H1 (cell line): ENCODE results near the gene HADHA. TPM values are rescaled to one million over a fixed set of nuclear protein-coding genes. Genes with fewer than 3 reads are reported as not detected.

Experiments
- CTCF ChIA-PET: fragments of 300-600 bp; sonication (Branson Sonifier 250); formaldehyde crosslinking; loops from one replicate; lab custom pipeline; 2021; ENCODE audit not compliant: partially characterized antibody; lab: Charles Lee
- POLR2A ChIA-PET: fragments of 300-600 bp; sonication (Branson Sonifier 250); formaldehyde crosslinking; loops from one replicate; lab custom pipeline; 2021; ENCODE audit warnings: inconsistent platforms; ENCODE audit not compliant: partially characterized antibody; lab: Charles Lee
- DNase-seq, 2 experiments: peaks; one replicate each; pipeline versions ENCODE4 v3.0.0 to v3.0.0-alpha.2; 2010 to 2022; ENCODE audit warnings: low spot score in 2 of 2, low read depth in 1 of 2, mixed read lengths in 1 of 2
- FAIRE-seq: peaks from 2 replicates; lab custom pipeline; 2011; peaks lifted over from hg19 to GRCh38; lab: Jason Lieb, UNC
- H2AFZ ChIP-seq: 2 replicates; pipeline ENCODE4 v1.8.1; 2012; ENCODE audit warnings: low read length, inconsistent platforms
- H2AK5ac ChIP-seq: 2 replicates; pipeline ENCODE4 v1.6.1; 2013; ENCODE audit warnings: low read depth, low read length
- H2BK120ac ChIP-seq: replicated peaks from 2 replicates; pipeline ENCODE3; 2013; ENCODE audit warnings: low read depth, low read length, inconsistent platforms
- H2BK12ac ChIP-seq: 2 replicates; pipeline ENCODE4 v1.6.1; 2013; ENCODE audit warnings: low read depth, low read length
- H2BK15ac ChIP-seq: 2 replicates; pipeline ENCODE4 v1.6.1; 2013; ENCODE audit warnings: low read length
- H2BK20ac ChIP-seq: 2 replicates; pipeline ENCODE4 v1.6.1; 2013; ENCODE audit warnings: low read length
- H2BK5ac ChIP-seq: 2 replicates; pipeline ENCODE4 v1.6.1; 2013; ENCODE audit warnings: low read depth, low read length
- H3K14ac ChIP-seq: 2 replicates; pipeline ENCODE4 v1.6.1; 2013; ENCODE audit warnings: inconsistent platforms; ENCODE audit not compliant: insufficient read length
- H3K18ac ChIP-seq: 2 replicates; pipeline ENCODE4 v1.6.1; 2013; ENCODE audit warnings: low read length; ENCODE audit errors: extremely low read depth
- H3K23ac ChIP-seq: 2 replicates; pipeline ENCODE4 v1.6.1; 2013; ENCODE audit warnings: inconsistent platforms; ENCODE audit not compliant: insufficient read length
- H3K23me2 ChIP-seq: 2 replicates; pipeline ENCODE4 v1.6.1; 2013; ENCODE audit warnings: low read depth, low read length
- H3K27ac ChIP-seq: 2 replicates; pipeline ENCODE4 v1.6.1; 2011; ENCODE audit warnings: low read depth, low read length, inconsistent platforms
- H3K27me3 ChIP-seq, 4 experiments: replicated peaks in 1 of 4; 1 replicate in 1 of 4; 2 replicates in 3 of 4; pipeline versions ENCODE4 v1.6.1 to v1.8.1; 2011 to 2013; ENCODE audit warnings: low read length in 3 of 4, mild to moderate bottlenecking in 3 of 4, inconsistent platforms in 2 of 4, mixed read lengths in 2 of 4, moderate library complexity in 1 of 4; ENCODE audit not compliant: control insufficient read depth in 3 of 4, insufficient read depth in 3 of 4; ENCODE audit errors: extremely low read depth in 1 of 4
- H3K36me3 ChIP-seq, 4 experiments: 2 replicates each; pipeline versions ENCODE4 v1.6.1 to v1.8.1; 2011 to 2013; ENCODE audit warnings: mild to moderate bottlenecking in 4 of 4, low read length in 3 of 4, moderate library complexity in 2 of 4, control low read depth in 1 of 4, inconsistent platforms in 1 of 4; ENCODE audit not compliant: insufficient read depth in 4 of 4, control insufficient read depth in 2 of 4
- H3K4ac ChIP-seq: replicated peaks from 2 replicates; pipeline ENCODE3; 2013; ENCODE audit warnings: low read length, low read depth, mixed read lengths, inconsistent platforms; ENCODE audit not compliant: insufficient read length
- H3K4me1 ChIP-seq, 4 experiments: replicated peaks in 1 of 4; 1 replicate in 1 of 4; 2 replicates in 3 of 4; pipeline versions ENCODE4 v1.6.1 to v1.8.1; 2011 to 2013; ENCODE audit warnings: low read length in 3 of 4, inconsistent platforms in 2 of 4, mixed read lengths in 1 of 4; ENCODE audit not compliant: insufficient read depth in 4 of 4, control insufficient read depth in 3 of 4
- H3K4me2 ChIP-seq, 2 experiments: 2 replicates each; pipeline versions ENCODE4 v1.6.1 to v1.8.1; 2011 to 2013; ENCODE audit warnings: low read depth in 2 of 2, low read length in 2 of 2, control low read depth in 1 of 2, inconsistent platforms in 1 of 2, mild to moderate bottlenecking in 1 of 2; ENCODE audit not compliant: insufficient read depth in 1 of 2
- H3K4me3 ChIP-seq, 4 experiments: fragments of 200-600, 300-600 bp in 1 of 4; sonication (generic), shearing (Covaris generic), sonication (Bioruptor Twin) in 1 of 4; 2 replicates each; pipeline versions ENCODE4 v1.5.1 to v1.8.1; 2011 to 2016; ENCODE audit warnings: low read length in 4 of 4, low read depth in 3 of 4, control low read depth in 2 of 4, inconsistent platforms in 2 of 4, mild to moderate bottlenecking in 2 of 4, mixed read lengths in 1 of 4, moderate library complexity in 1 of 4; ENCODE audit not compliant: insufficient read depth in 2 of 4; ENCODE audit errors: extremely low read depth in 1 of 4
- H3K56ac ChIP-seq: replicated peaks from 2 replicates; pipeline ENCODE3; 2013; ENCODE audit warnings: low read depth, mild to moderate bottlenecking, mixed read lengths, low read length, inconsistent platforms; ENCODE audit not compliant: insufficient read length
- H3K79me1 ChIP-seq: 2 replicates; pipeline ENCODE4 v1.6.1; 2013; ENCODE audit warnings: low read depth, low read length, control low read depth
- H3K79me2 ChIP-seq, 2 experiments: 2 replicates each; pipeline versions ENCODE4 v1.6.1 to v1.8.1; 2012 to 2013; ENCODE audit warnings: low read length in 2 of 2, mild to moderate bottlenecking in 2 of 2, inconsistent platforms in 1 of 2; ENCODE audit not compliant: insufficient read depth in 2 of 2, control insufficient read depth in 1 of 2
- H3K9ac ChIP-seq, 4 experiments: replicated peaks in 1 of 4; 1 replicate in 1 of 4; 2 replicates in 3 of 4; pipeline versions ENCODE4 v1.6.1 to v1.8.1; 2011 to 2013; ENCODE audit warnings: low read depth in 3 of 4, low read length in 3 of 4, control low read depth in 2 of 4, mild to moderate bottlenecking in 2 of 4, moderate library complexity in 2 of 4, inconsistent platforms in 1 of 4; ENCODE audit errors: extremely low read depth in 1 of 4
- H3K9me3 ChIP-seq, 2 experiments: 2 replicates each; pipeline versions ENCODE4 v1.6.1 to v1.8.1; 2012 to 2013; ENCODE audit warnings: mild to moderate bottlenecking in 2 of 2, moderate library complexity in 2 of 2, control low read depth in 1 of 2, inconsistent platforms in 1 of 2, low read depth in 1 of 2, low read length in 1 of 2, mixed read lengths in 1 of 2; ENCODE audit not compliant: insufficient read depth in 2 of 2
- H4K20me1 ChIP-seq, 2 experiments: replicated peaks in 1 of 2; 2 replicates each; pipeline versions ENCODE3 to v1.8.1; 2011 to 2013; ENCODE audit warnings: inconsistent platforms in 2 of 2, low read length in 2 of 2, mild to moderate bottlenecking in 1 of 2; ENCODE audit not compliant: insufficient read depth in 2 of 2, control insufficient read depth in 1 of 2
- H4K5ac ChIP-seq: 2 replicates; pipeline ENCODE4 v1.6.1; 2013; ENCODE audit warnings: low read length, low read depth, mixed read lengths, inconsistent platforms; ENCODE audit not compliant: insufficient read length
- H4K8ac ChIP-seq: 2 replicates; pipeline ENCODE4 v1.8.0; 2013; ENCODE audit warnings: mild to moderate bottlenecking, moderate library complexity, low read length, inconsistent platforms; ENCODE audit not compliant: insufficient read depth; ENCODE audit errors: extremely low read depth
- H4K91ac ChIP-seq: replicated peaks from 2 replicates; pipeline ENCODE3; 2013; ENCODE audit warnings: low read length, mixed read lengths, inconsistent platforms; ENCODE audit not compliant: insufficient read length
- SIRT6 ChIP-seq: IDR thresholded peaks from one replicate; pipeline ENCODE4 v1.7.1; 2012; ENCODE audit warnings: low read length, inconsistent platforms
- WGBS, 2 experiments: shearing (Covaris generic) in 1 of 2; methylation state at CpG; one replicate each; pipeline versions ENCODE4 v1.1.6 to v1.1.7; 2013 to 2015; ENCODE audit warnings: low lambda C conversion rate in 2 of 2, mixed read lengths in 2 of 2, inconsistent platforms in 1 of 2, low coverage in 1 of 2, missing lambda C conversion rate in 1 of 2; ENCODE audit not compliant: insufficient replicate concordance in 2 of 2, insufficient coverage in 1 of 2, insufficient read length in 1 of 2; ENCODE audit errors: extremely low coverage in 1 of 2, missing lambda C conversion rate in 1 of 2; 5-methylcytosine and 5-hydroxymethylcytosine counted together
- polyA plus RNA-seq, 7 experiments: library from polyadenylated mRNA; depleted of rRNA in 3 of 7; stranded (reverse) in 5 of 7; unstranded in 2 of 7; fragments of >200 nt in 5 of 7; fragments of 200-250 nt in 2 of 7; gene quantifications; 1 replicate in 5 of 7; 2 replicates in 1 of 7; 4 replicates in 1 of 7; pipeline versions ENCODE4 v1.2.1 to v1.2.3, GENCODE V29; 2011 to 2013; ENCODE audit warnings: missing spikeins in 2 of 7, mixed read lengths in 2 of 7
- total RNA-seq: library from RNA; stranded (reverse); fragmentation: NEBNext Ultra II Directional; extraction: Animal tissue kit (Norgen Biotek cat#: 25700); gene quantifications from 2 replicates; pipeline ENCODE4 v1.2.1, GENCODE V29; 2021

Gene HADHA
- total and polyA plus RNA-seq, 2 of the 8 experiments (the other 6 are each of a cell fraction or from before 2014, with no cell fraction given) = 64.6 to 131 TPM

- no peak overlapping the region for H2BK20ac ChIP-seq
- H3K4ac ChIP-seq = no peak overlapping the region
- H3K56ac ChIP-seq = no peak overlapping the region
- no peak overlapping the region for H3K27ac ChIP-seq
- H2AK5ac ChIP-seq = no peak overlapping the region
- H3K14ac ChIP-seq = no peak overlapping the region
- H4K20me1 ChIP-seq = peaks cover 0 to 2% of the 10 kb centered on the region in 2 experiments
- no peaks in the 10 kb centered on the region for H3K9me3 ChIP-seq
- H3K9ac ChIP-seq = no peak overlapping the region
- no peak overlapping the region for H2AFZ ChIP-seq
- H2BK15ac ChIP-seq = no peak overlapping the region
- no peak overlapping the region for H2BK12ac ChIP-seq
- no peak overlapping the region for H4K8ac ChIP-seq
- CTCF ChIA-PET = interaction anchor here (0.6 to 1.1 kb wide), 5 partner anchors 32 to 277 kb away, joined by 3 to 4 read pairs (median 3); no protein-coding TSS in a partner anchor
- no peak overlapping the region for H3K4me2 ChIP-seq
- no peak overlapping the region for H3K4me3 ChIP-seq
- peaks cover 6 to 47% (median 28%) of the 10 kb centered on the region in 4 experiments for H3K36me3 ChIP-seq
- no peak overlapping the region for H4K91ac ChIP-seq
- 92% methylated on average over 4 of the region's 4 CpGs; no CpG with 5 or more reads in 1 of the 2 experiments for WGBS, 2 experiments
- TF ChIP-seq SIRT6 = no peak
- no peak overlapping the region for H4K5ac ChIP-seq
- peaks cover 0 to 42% of the 10 kb centered on the region in 2 experiments; a peak in 3 of 4 replicates for H3K79me2 ChIP-seq
- no peak overlapping the region for H2BK5ac ChIP-seq
- H3K27me3 ChIP-seq = no peaks in the 10 kb centered on the region
- no peak overlapping the region for H3K18ac ChIP-seq
- FAIRE-seq (no peak), DNase-seq (no peak)
- peaks cover 2% of the 10 kb centered on the region; the same call in 1 of the 2 replicates for H3K23me2 ChIP-seq
- no peak overlapping the region for H3K23ac ChIP-seq
- no peak overlapping the region for H2BK120ac ChIP-seq
- peaks cover 0 to 2% (median 0%) of the 10 kb centered on the region in 4 experiments; a peak in 1 of 7 replicates for H3K4me1 ChIP-seq
- POLR2A ChIA-PET = interaction anchor here (0.9 kb wide), 1 partner anchor 9 kb away, joined by 4 read pairs; no protein-coding TSS in a partner anchor
- no peaks in the 10 kb centered on the region; the same call in 1 of the 2 replicates for H3K79me1 ChIP-seq
Observed at GRCh38 chr2:26238311-26238958, 6.0 kb downstream of the HADHA start.
